Measurements from ENCODE around the gene TMSB10.

- no peak for TF ChIP-seq CTCF (IDR thresholded peaks at IDR 0.05; ENCODE audit: insufficient read depth, low read length, poor library complexity, severe bottlenecking)
- TF ChIP-seq EZH2phosphoT487 (conservative IDR thresholded peaks at IDR 0.05; ENCODE audit: low read length): no peak
Observed at GRCh38 chr2:84905181-84906107, at the start of gene TMSB10.
